ENCODE results near the gene OAT. TPM values are rescaled to one million over a fixed set of nuclear protein-coding genes. Genes with fewer than 3 reads are reported as not detected.

Gene OAT
- total and polyA plus RNA-seq, 3 donors from 2014 or later, result 110 to 129 (median 115) TPM

DNA sequence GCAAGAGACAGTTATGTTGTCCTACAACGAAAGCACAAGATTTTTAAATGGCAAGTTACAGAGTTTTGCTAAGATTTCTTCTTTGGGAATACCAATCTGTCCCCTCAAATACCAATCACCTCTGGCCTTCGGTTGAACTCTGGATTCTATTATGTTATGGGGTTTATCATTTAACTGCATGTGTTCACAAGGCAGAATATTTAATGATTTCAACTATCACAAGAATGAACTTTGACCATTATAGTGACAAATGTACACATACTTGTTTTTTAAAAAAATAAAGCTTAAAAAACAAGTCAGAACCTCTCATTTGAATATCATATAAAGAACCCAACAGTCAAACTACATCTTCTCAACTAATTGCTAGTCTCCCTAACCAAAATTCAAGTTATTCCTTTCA, 11.3 kb downstream of the OAT start:
- intact Hi-C loops (cut with DNase I; ENCODE audit: low total_unique reads), result no loop called here
- Histone ChIP-seq H3K4me3 (no peak overlapping the region), H3K27me3 (no peaks in the 10 kb centered on the region), H3K9me3 (no peaks in the 10 kb centered on the region), H3K27ac (no peak overlapping the region), H3K4me1 (peaks cover 8% of the 10 kb centered on the region), H3K36me3 (ENCODE audit: low read depth, missing control alignments) (no peaks in the 10 kb centered on the region)
- no peak for TF ChIP-seq POLR2A (IDR thresholded peaks at IDR 0.05)
- TF ChIP-seq, protein P1, sequence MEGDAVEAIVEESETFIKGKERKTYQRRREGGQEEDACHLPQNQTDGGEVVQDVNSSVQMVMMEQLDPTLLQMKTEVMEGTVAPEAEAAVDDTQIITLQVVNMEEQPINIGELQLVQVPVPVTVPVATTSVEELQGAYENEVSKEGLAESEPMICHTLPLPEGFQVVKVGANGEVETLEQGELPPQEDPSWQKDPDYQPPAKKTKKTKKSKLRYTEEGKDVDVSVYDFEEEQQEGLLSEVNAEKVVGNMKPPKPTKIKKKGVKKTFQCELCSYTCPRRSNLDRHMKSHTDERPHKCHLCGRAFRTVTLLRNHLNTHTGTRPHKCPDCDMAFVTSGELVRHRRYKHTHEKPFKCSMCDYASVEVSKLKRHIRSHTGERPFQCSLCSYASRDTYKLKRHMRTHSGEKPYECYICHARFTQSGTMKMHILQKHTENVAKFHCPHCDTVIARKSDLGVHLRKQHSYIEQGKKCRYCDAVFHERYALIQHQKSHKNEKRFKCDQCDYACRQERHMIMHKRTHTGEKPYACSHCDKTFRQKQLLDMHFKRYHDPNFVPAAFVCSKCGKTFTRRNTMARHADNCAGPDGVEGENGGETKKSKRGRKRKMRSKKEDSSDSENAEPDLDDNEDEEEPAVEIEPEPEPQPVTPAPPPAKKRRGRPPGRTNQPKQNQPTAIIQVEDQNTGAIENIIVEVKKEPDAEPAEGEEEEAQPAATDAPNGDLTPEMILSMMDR (IDR thresholded peaks at IDR 0.05), result no peak
- WGBS, 2 donors, result 94 to 95% methylated on average over 2 of the region's 2 CpGs
- DNase-seq, result no peak

DNA sequence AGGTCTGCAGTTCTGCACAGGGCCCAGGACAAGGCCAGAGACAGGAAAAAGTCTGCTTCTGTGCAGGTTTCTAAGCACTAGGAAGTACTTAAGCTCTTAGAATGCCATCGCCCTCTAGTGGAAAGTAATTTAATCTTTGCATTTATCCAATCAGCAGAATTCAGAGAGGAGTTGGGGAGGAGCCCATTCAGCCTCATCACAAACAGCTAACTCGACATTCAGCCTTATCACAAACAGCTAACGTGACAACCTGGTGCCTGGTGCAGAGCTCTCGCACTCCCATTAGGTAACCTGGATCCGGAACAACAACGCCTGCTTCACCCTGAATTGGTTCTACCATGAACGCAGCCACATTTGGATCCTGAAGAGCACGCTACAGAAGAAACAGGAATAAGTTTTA, 15.2 kb downstream of the OAT start:
- H3K36me3 ChIP-seq (ENCODE audit: low read depth, missing control alignments), result no peaks in the 10 kb centered on the region
- peak; percentile 25 for DNase-seq
- no peaks in the 10 kb centered on the region for H3K9me3 ChIP-seq
- WGBS, 2 donors, result 57 to 66% methylated on average over 8 of the region's 8 CpGs
- intact Hi-C loops (cut with DNase I; ENCODE audit: low total_unique reads), result no loop called here
- no peaks in the 10 kb centered on the region for H3K4me1 ChIP-seq
- no peak overlapping the region for H3K4me3 ChIP-seq
- H3K27me3 ChIP-seq, result no peaks in the 10 kb centered on the region
- TF ChIP-seq, protein P1 (IDR thresholded peaks at IDR 0.05), result peak in 2 of 3 experiments; percentile 47 to 57
- no peak for TF ChIP-seq POLR2A (IDR thresholded peaks at IDR 0.05)
- H3K27ac ChIP-seq, result no peak overlapping the region

DNA sequence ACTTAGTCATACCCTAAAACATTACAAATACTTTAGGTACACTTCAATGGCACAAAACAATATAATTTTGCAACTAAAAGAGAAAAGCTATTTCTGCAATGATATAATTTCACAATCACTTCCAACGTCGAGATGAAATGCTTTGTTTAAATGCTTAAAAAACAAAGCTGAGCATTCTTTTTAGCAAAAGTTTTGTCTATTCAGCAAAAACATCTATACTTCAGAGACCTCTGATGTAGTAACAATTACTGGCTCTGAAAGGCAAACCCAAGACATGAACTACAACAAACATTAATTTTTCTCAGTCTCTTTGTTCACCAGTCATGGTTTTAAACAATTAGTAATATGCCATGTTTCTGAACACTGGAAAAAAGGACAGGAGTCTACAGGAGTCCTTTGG, 16.4 kb downstream of the OAT start:
- no peak overlapping the region for H3K4me3 ChIP-seq
- no peak for DNase-seq
- no peaks in the 10 kb centered on the region for H3K4me1 ChIP-seq
- H3K9me3 ChIP-seq, result no peaks in the 10 kb centered on the region
- H3K27ac ChIP-seq, result no peak overlapping the region
- intact Hi-C loops (cut with DNase I; ENCODE audit: low total_unique reads), result no loop called here
- H3K27me3 ChIP-seq, result no peaks in the 10 kb centered on the region
- H3K36me3 ChIP-seq (ENCODE audit: low read depth, missing control alignments), result no peaks in the 10 kb centered on the region
- TF ChIP-seq POLR2A (IDR thresholded peaks at IDR 0.05), result no peak
- TF ChIP-seq, protein P1 (IDR thresholded peaks at IDR 0.05), result no peak
- WGBS, 2 donors, result 83 to 88% methylated on average over 2 of the region's 2 CpGs

DNA sequence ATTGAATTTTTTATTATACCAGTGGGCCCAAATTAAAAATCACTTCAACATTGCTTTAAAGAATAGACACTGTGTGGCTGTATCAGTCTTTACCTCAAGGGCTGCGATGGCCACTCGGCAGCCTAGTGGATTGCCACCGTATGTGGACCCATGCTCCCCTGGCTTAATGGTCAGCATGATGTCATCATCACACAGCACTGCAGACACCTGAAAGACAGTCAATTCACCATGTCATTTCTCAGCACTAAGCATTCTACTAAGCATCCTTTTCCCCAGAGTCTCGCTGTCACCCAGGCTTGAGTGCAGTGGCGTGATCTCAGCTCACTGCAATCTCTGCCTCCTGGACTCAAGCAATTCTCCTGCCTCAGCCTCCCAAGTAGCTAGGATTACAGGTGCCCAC, 17.1 kb downstream of the OAT start:
- Histone ChIP-seq H3K4me1 (no peaks in the 10 kb centered on the region), H3K27me3 (no peaks in the 10 kb centered on the region), H3K36me3 (ENCODE audit: low read depth, missing control alignments) (no peaks in the 10 kb centered on the region), H3K27ac (no peak overlapping the region), H3K4me3 (no peak overlapping the region), H3K9me3 (no peaks in the 10 kb centered on the region)
- intact Hi-C loops (cut with DNase I; ENCODE audit: low total_unique reads), result no loop called here
- DNase-seq, result no peak
- TF ChIP-seq POLR2A (IDR thresholded peaks at IDR 0.05), result no peak
- TF ChIP-seq, protein P1 (IDR thresholded peaks at IDR 0.05), result no peak
- 97 to 99% methylated on average over 5 of the region's 5 CpGs for WGBS, 2 donors

DNA sequence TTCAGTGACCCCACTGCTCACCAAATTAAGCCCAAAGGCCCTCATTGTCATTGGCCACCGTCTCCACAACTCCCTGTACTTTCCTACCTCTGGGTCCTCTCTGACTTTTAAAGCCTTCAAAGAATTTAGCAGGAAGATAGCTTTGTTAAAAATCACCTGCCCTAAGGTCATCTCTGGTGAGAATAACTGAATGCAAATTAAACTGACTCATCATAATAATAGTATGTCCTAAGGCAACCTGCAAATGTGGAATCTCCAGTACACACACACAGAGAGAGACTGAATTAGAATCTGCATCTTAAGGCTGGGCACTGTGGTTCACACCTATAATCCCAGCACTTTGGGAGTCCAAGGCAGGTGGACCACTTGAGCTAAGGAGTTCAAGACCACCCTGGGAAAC, 24.1 kb downstream of the OAT start:
- Histone ChIP-seq H3K4me1 (no peaks in the 10 kb centered on the region), H3K27me3 (no peaks in the 10 kb centered on the region), H3K4me3 (no peak overlapping the region), H3K36me3 (ENCODE audit: low read depth, missing control alignments) (no peaks in the 10 kb centered on the region), H3K9me3 (no peaks in the 10 kb centered on the region), H3K27ac (no peak overlapping the region)
- TF ChIP-seq, protein P1 (IDR thresholded peaks at IDR 0.05), result no peak
- TF ChIP-seq POLR2A (IDR thresholded peaks at IDR 0.05), result no peak
- DNase-seq, result no peak
- intact Hi-C loops (cut with DNase I; ENCODE audit: low total_unique reads), result no loop called here
- WGBS, 2 donors, result 79 to 100% methylated on average over 1 of the region's 1 CpG

All from testis (tissue), 3 donors.